GM18873 (cell line): ENCODE results near the gene DGKK.
"Not testable (repeated sequence)": the region's sequence is repeated elsewhere in the genome, so short reads cannot be mapped to it uniquely, and the experiment has no call there.

ENCODE experiments used
- ATAC-seq: cut with Tn5 transposase; IDR thresholded peaks from one replicate; pipeline ENCODE4 v1.9.1; 2021; ENCODE audit warnings: mild to moderate bottlenecking, moderate library complexity, moderate number of reproducible peaks; ENCODE audit not compliant: unreplicated experiment, low FRiP score

The DGKK gene

DNA sequence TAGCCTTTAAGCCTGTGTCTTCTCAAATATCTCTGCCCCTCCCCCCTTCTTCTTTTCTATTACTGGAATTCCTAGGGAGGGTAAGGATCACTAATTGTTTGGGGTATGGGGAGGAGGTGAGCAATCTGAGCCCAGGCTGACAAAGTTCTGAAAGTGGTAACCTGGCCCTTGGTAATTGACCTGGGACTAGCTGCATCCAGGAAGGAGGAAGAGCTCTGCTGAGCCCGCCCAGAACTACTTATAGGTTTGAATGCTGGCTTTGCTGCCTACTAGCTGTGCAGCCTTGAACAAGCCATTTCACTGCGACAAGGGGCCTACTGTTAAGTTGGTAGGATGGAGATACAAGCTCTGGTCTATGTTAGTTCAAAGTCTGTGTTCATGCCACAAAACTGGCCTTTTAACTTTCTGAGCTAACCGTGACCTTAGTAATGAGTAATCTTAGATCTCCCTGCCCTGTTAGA, 37.8 kb downstream of the DGKK start:
- ATAC-seq: no peak

DNA sequence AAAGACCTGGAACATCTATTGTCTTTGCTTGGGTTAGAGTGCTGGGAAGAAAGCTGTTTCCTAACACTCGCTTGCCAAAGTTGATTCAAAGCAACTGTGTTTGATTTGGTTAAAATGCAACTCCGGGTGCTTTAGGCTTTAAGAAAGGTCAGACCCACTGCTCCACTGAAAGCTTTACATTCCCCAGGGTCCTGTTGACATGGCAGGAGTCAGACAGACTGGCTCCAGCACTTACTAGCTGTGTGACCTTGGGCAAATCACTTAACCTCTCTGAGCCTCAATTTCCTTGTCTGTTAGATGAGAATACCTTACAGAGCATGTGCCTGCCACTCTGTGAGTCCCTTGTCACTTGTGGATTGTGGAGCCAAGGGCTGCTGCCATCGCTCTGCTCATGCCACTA, 39.0 kb downstream of the DGKK start:
- ATAC-seq: no peak

DNA sequence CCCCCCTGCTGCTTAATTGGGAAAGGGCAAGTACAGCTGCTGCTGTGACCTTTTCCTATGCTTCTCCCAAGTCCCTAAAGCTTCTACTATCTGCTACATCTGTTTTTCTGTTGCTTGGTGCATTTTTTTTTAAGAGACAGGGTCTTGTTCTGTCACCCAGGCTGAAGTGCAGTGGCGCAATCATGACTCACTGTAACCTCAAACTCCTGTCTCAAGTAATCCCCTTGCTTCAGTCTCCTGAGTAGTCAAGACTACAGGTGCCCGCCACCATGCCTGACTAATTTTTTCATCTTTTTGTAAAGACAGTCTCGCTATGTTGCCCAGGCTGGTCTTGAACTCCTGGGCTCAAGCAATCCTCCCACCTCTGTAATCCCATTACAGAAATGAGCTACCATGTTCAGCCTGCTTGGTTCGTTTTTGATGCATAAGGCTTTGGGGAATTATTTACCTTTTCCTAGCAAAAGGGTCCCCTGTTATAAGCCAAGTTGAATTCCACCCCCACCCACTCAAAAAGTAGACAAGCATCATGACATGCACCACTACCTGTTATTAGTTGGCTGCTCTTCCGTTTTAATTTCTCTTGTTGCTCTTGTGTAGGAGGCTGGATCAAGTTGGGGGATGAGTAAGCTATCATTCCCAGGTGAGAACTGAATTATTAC, 39.6 kb downstream of the DGKK start:
- ATAC-seq: no peak

DNA sequence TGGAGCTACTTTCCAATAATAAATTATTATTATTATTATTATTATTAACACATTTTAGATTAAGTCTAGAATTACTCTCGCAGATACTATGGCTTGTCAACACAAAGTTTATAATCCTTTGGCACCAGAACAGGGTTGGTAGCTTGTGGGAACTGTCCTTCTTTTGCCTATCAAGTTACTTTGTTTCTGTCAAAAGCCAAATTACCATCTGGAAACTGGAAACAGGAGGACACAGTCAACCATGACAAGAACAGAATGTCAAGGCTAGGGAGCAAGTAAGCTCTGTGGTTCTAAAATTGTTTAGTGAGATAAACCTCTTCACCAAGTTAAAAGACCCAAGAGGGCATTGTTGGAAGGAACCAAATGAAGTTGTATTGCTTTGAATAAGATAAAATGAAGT, 42.5 kb downstream of the DGKK start:
- no peak for ATAC-seq

DNA sequence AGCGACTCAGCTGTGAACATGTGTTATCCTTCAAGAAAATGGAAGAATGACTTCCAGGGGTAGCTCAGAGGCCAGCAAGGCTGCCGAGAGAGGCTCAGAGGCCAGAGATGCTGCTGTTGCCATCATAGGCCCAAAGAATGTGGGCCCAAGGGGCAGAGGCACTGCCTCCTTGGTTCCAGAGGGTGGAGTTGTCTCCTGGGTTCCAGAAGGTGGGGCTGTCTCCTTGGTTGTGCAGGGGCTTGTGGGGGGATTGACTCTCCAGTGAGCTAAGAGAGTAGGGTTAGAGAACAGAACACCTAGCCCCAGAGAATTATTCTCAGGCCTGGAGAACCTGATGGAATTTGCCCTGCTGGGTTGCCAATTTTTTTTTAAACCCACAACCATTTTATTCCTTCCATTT, 62.6 kb downstream of the DGKK start:
- ATAC-seq: no peak

DNA sequence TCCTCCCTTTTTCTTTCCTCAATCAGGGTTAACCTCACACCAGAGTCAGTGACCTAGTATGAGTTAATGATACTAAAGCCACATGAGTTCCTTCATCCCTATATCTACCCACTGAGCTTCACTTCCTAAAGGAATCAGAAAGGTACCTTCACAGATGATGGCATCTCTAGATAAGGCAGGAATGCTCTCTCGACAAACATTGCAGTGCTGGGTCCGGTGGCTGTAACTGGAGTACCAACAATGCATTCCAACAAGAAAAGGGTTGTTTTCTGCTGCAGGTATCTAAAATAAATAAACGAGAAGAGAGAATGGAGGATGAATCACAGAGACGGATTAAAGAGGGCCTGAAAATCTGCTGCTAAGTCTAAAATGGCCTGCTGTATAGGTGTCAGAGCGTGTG, 66.7 kb downstream of the DGKK start:
- no peak for ATAC-seq

DNA sequence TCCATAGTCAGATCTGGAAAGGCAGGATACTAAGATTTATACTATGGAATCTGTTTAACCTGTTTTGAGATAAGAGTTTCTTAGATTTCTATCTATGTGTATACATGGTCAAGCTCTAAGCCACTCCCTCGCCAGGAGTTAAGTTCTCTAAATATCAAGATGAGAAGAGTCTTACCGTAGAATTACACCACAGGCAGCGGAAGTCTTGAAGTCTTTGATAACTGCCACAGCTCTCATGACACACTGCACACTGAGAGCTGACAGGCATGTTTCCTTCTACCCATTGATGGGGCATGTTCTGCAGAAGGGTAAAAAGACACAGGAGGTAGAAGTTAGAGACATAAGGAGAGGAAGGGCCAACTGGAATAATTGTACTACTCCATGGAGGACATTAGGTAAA, 67.7 kb downstream of the DGKK start:
- no peak for ATAC-seq

DNA sequence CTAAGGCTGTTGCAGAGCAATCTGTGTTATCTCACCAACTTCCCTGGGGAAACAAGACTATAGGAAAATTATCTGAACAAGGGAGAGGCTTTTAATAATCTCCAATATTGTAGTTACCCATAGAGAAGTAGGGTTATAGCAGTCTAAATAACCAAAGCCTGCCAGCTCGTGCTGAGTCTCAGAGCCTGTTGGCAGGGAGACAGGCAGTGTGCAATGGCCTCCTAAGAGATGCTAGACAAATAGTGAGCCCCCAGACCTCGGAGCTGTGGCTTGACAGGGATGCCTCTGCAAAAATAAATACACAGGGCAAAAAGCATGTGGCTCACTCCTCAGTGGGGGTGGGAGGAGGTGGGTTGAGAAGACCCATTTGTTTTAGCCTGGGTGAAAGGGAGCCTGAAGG, 76.7 kb downstream of the DGKK start:
- no peak for ATAC-seq

DNA sequence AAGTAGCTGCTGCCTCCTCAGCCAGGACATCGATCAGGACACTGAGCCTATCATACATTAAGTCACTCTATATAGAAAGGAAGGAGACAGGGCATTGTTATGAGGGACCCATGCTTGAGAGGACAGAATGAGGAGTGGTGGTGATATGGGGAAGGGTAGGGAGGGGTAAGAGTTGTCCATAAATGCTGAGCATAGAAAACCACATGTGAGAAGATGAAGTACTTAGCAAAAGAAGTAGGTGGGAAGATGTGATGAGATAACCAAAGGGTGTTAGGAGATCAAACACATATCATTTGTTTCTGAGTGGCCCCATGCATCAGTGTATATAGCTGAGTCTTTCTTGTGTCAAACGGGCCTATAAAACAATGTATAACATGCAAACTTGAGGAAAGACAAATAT, 84.1 kb downstream of the DGKK start:
- no peak for ATAC-seq

DNA sequence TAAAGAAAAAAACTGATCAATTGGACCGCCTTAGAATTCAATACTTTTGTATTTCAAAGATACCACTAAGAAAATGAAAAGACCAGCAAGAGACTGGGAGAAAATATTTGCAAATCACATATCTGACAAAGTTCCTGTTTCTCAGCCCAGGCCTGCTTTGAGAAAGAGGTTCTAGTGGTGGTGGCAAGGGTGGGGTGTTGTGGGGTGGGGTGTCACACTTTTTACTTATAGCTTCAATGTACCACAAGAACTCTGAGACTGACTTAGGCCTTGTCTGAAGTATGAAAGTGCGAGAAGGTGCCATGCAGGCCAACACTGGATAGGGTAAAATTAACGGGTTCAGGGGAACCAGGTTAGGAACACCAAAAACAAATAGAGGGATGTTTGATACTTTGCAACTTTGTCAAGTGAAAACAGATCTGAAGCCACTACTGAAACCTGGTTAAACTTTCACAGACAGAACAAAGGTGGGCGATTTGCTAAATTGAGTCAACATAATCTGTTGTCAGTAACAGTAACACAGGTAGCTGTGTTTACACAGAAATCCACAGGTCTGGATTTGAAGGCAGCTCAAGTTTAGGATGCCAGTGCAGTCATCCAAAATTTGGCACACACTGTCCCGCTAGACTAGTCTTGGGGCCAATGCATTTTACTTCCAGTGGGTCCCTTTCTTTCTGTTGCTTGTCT, 88.8 kb downstream of the DGKK start:
- ATAC-seq: no peak

DNA sequence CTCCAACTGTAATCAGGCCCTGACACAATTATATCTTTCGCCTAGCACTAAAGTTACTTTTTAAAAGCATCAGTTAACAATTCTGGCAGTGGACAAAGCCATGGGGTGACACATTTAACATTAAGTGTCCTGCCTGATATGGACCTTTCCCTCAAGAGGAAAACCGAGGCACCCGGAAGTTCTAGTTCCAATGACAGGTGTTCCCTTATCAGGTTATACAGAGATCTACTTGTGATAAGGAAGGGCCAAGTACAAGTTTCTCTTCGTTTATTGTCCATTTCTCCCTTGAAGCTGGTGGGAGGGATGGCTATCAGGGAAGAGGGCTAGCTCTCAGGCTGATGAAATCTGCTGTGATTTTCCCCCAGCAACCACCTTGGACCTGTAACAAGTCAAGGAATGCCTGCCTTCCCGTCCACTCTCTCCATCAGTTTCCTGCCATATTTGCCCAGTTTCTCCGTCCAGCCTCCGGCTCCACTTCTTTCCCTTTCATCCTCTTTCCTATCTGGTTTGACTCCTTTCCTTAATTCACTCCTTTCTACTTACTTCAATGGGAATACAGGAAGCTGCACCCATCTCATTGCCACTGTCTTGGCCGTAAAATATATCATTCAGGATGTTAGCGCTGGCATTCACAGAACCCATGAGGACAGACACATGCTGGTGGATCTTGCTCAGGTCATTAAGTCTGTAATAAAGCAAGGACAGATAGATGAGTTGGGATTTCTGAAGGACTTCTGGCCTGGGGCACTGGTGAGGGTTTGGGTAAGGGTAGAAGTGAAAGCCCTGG, 95.0 kb downstream of the DGKK start:
- ATAC-seq: no peak

DNA sequence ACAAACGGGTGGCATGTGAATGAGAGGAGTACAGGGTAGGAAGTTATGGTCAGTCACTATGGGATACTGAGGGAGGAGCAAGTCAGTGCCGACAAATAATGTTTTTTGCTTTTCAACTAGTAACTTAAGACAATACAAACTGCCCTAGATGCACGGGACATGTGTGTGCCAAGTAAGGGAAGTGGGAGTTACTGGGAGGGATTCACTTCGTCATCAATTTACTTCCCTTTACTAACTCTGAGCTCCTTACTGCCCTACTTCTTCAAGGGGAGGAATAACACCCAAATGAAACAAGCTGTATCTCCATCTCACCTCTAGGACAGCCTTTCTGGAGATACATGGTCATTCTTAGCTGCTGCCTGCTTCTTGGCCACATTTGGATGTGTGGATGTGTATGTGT, 97.7 kb downstream of the DGKK start:
- ATAC-seq: no peak

DNA sequence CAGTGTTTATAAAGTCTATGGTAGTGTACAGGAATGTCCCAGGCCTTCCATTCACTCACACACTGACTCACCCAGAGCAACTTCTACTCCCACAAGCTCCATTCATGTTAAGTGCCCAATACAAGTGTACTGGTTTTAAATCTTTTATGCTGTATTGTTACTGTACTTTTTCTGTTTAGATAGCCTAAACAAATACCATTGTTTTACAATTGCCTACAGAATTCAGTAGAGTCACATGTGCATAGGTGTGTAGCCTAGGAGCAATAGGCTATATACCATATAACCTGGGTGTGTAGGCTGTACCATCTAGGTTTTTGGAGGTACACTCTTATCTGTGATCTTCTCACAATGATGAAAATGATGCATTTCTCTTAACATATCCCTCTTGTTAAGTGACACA, 126.7 kb downstream of the DGKK start:
- no peak for ATAC-seq

DNA sequence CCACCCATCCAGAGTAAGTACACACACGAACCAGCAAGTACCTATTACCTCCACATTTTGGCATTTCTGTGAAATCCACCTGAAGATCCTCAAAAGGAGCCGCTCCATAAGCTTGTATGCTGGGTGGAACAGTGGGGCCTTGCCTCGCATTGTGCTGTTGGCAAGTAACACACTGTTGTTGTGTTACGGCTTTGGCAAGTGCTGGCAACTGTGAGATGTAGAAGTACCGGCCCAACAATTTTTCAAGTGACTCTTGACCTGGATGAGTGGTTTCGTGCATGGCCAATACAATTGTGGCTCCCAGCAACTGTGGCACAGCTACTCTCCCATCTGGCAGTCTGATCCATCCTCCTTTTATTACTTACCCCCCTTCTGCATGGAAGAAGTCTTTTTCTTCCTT, 137.3 kb downstream of the DGKK start:
- no peak for ATAC-seq

DNA sequence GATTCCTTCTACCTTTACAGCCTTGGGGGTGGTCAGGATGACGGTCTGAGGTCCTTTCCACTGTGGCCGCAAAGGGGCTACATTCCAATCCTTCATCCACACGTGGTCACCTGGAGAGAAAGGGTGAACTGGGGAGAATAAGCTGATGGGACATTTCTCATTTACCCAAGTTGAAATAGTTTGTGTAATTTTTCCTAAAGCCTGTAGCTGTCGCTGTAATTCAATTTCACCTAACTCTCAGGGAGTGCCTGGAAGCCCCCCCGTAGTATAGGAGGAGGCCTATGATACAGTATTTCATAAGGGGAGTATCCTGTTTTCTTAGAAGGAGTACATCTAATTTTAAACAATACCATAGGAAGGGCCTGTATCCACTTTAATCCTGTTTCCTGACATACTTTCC, 138.0 kb downstream of the DGKK start:
- not testable (repeated sequence) for ATAC-seq

DNA sequence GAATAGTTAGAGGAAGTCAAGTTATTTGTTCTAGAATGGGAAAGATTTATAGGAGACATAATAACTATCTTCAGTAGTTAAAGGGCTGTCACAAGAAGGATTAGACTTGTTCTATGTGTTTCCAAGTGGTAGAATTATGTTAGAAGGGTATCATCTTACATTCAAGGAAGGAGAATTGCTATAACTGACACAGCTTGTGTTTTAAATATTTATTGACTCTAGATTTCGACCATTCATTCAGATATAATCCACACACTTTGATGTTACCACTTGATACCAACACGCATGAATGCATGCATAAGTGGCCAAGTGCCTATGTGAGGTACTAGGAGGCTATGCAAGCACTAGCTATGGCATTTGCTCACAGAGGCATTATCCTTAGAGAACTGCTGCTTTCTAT, 143.4 kb downstream of the DGKK start:
- ATAC-seq: no peak
